ENCODE data around the gene LDLRAD4.

Gene LDLRAD4

GRCh38 chr18:13465124-13465446, 246.5 kb downstream of the LDLRAD4 start:
- Histone ChIP-seq H3K27me3 (ENCODE audit: low read length) (no peaks in the 10 kb centered on the region; the same call in 1 of the 2 replicates), H3K79me2 (ENCODE audit: insufficient read depth, low read length) (no peaks in the 10 kb centered on the region), H4K20me1 (ENCODE audit: low read depth, low read length) (no peaks in the 10 kb centered on the region), H2AFZ (ENCODE audit: low read depth, low read length, severe bottlenecking) (peak overlapping the region; percentile 74), H3F3A (ENCODE audit: insufficient read depth) (no peaks in the 10 kb centered on the region), H3K4me2 (ENCODE audit: low read depth, low read length, poor library complexity, severe bottlenecking) (peak overlapping the region; percentile 55), H3K9me2 (replicated peaks; ENCODE audit: insufficient read depth, low read length) (no peaks in the 10 kb centered on the region), H3K36me3 (ENCODE audit: low read length) (no peaks in the 10 kb centered on the region), H3K9me3 (ENCODE audit: insufficient read depth, low read length) (no peaks in the 10 kb centered on the region), H3K27ac (ENCODE audit: low read depth, low read length) (no peak overlapping the region), H3K9ac (ENCODE audit: low read length) (peak overlapping the region; percentile 10; the same call in 1 of the 2 replicates), H3K4me3 (ENCODE audit: insufficient read depth, low read length, poor library complexity, severe bottlenecking) (peak overlapping the region; percentile 23)
- no peak for TF ChIP-seq CTCF (IDR thresholded peaks at IDR 0.05; ENCODE audit: insufficient read depth, low read length, poor library complexity, severe bottlenecking)
- TF ChIP-seq EZH2phosphoT487 (conservative IDR thresholded peaks at IDR 0.05; ENCODE audit: low read length): no peak

- Histone ChIP-seq H3K4me2 (ENCODE audit: low read depth, low read length, poor library complexity, severe bottlenecking) (peak overlapping the region; percentile 55), H3K27ac (ENCODE audit: low read depth, low read length) (no peak overlapping the region), H3K27me3 (ENCODE audit: low read length) (no peaks in the 10 kb centered on the region; the same call in 1 of the 2 replicates), H3F3A (ENCODE audit: insufficient read depth) (no peaks in the 10 kb centered on the region), H4K20me1 (ENCODE audit: low read depth, low read length) (no peaks in the 10 kb centered on the region), H3K36me3 (ENCODE audit: low read length) (no peaks in the 10 kb centered on the region), H2AFZ (ENCODE audit: low read depth, low read length, severe bottlenecking) (peak overlapping the region; percentile 74), H3K79me2 (ENCODE audit: insufficient read depth, low read length) (no peaks in the 10 kb centered on the region), H3K9ac (ENCODE audit: low read length) (0 out of 2 replicates have a peak overlapping the region, but pooled peaks have one; percentile 10), H3K9me2 (replicated peaks; ENCODE audit: insufficient read depth, low read length) (no peaks in the 10 kb centered on the region), H3K9me3 (ENCODE audit: insufficient read depth, low read length) (no peaks in the 10 kb centered on the region), H3K4me3 (ENCODE audit: insufficient read depth, low read length, poor library complexity, severe bottlenecking) (no peak overlapping the region)
- no peak for TF ChIP-seq EZH2phosphoT487 (conservative IDR thresholded peaks at IDR 0.05; ENCODE audit: low read length)
- no peak for TF ChIP-seq CTCF (IDR thresholded peaks at IDR 0.05; ENCODE audit: insufficient read depth, low read length, poor library complexity, severe bottlenecking)
Measured at GRCh38 chr18:13465476-13465875, 246.9 kb downstream of the LDLRAD4 start.

- Histone ChIP-seq H3K4me3 (ENCODE audit: insufficient read depth, low read length, poor library complexity, severe bottlenecking) (no peak overlapping the region), H3K9me3 (ENCODE audit: insufficient read depth, low read length) (no peaks in the 10 kb centered on the region), H3F3A (ENCODE audit: insufficient read depth) (no peaks in the 10 kb centered on the region), H3K27ac (ENCODE audit: low read depth, low read length) (no peak overlapping the region), H3K36me3 (ENCODE audit: low read length) (no peaks in the 10 kb centered on the region), H2AFZ (ENCODE audit: low read depth, low read length, severe bottlenecking) (no peak overlapping the region), H3K27me3 (ENCODE audit: low read length) (no peaks in the 10 kb centered on the region), H3K9ac (ENCODE audit: low read length) (no peak overlapping the region), H4K20me1 (ENCODE audit: low read depth, low read length) (no peaks in the 10 kb centered on the region), H3K9me2 (replicated peaks; ENCODE audit: insufficient read depth, low read length) (no peaks in the 10 kb centered on the region), H3K4me2 (ENCODE audit: low read depth, low read length, poor library complexity, severe bottlenecking) (no peak overlapping the region), H3K79me2 (ENCODE audit: insufficient read depth, low read length) (no peaks in the 10 kb centered on the region)
- no peak for TF ChIP-seq EZH2phosphoT487 (conservative IDR thresholded peaks at IDR 0.05; ENCODE audit: low read length)
- TF ChIP-seq CTCF (IDR thresholded peaks at IDR 0.05; ENCODE audit: insufficient read depth, low read length, poor library complexity, severe bottlenecking): no peak
Measured at GRCh38 chr18:13470516-13471197, 252.1 kb downstream of the LDLRAD4 start.

Data from SU-DHL-6 (cell line).